ENCODE data around the gene TMEM175.
A peak's percentile ranks its signal among the peaks of the same experiment; 100 is the strongest.
"Not testable (repeated sequence)": the region's sequence is repeated elsewhere in the genome, so short reads cannot be mapped to it uniquely, and the experiment has no call there.

Gene TMEM175

DNA sequence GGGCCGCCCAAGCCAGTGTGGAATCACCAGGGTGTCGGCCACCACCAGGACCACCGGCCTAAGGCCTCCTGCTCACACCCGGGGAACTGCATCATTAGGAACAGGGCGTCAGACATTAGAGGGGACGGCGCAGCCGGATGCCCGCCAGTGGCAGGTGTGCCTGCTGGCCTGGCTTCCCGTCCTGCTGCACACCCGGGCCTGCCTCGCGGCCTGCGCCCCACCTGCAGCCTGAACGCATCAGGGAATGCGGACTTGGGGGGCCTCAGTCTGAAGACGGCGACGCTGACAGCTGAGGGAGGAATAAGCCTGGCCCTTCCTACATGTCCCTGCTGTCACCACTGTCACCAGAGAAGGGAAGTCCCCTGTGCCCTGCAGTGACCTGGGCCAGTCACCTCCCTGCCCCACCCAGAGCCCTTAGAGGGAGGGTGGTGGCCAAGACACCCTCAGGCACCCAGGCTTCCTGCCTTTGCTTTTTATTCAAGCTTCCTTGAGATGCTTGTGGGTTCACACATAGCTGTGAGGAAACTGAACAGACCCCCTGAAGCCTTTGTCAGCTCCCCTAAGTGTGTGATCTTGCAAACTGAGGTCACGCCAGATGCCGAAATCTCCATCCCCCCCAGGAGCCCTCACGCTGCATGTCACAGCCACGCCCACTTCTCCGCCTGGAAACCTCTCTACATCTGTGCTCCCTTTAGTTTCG lies 37.9 kb downstream of the TMEM175 start:
- peak; percentile 24 to 46 for DNase-seq (ENCODE audit: low read depth in 2 of 2)

DNA sequence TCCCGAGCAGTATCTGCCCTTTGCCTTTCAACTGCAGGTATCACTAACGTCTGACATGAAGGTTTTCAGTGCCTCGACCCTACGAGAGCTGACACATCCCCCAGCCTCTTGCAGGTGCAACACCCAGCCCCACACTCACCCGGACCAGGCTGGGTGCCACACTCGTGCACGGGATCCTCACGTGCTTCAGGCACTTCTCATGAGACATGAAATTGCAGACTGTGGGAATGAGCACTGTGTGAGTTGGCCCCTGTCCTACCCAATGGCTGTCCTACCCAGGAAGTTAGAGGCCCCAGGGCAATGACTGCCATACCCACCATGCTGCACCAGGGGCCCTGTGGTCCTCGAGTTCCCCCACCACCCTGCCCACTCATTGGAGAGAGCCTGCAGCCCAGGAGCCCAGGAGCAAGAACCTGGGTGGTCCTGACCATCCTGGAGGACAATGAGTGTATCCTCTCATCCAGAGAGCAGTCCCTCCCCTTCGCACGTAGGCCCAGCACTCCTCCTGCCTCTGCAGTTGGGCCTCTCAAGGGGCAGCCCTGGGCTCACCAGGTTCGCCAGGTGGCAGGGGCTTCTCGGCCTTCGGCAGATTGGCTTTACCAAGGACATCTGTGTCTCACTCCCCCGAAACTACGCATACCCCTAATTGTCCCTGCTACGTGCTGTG lies 38.7 kb downstream of the TMEM175 start:
- DNase-seq (ENCODE audit: low read depth in 2 of 2), result no peak

GRCh38 chr4:971666-972500 lies 39.6 kb downstream of the TMEM175 start:
- DNase-seq (ENCODE audit: low read depth in 2 of 2), result no peak

- DNase-seq (ENCODE audit: low read depth in 2 of 2), result peak; percentile 54 to 80
Measured at GRCh38 chr4:972651-973424, 40.6 kb downstream of the TMEM175 start.

DNA sequence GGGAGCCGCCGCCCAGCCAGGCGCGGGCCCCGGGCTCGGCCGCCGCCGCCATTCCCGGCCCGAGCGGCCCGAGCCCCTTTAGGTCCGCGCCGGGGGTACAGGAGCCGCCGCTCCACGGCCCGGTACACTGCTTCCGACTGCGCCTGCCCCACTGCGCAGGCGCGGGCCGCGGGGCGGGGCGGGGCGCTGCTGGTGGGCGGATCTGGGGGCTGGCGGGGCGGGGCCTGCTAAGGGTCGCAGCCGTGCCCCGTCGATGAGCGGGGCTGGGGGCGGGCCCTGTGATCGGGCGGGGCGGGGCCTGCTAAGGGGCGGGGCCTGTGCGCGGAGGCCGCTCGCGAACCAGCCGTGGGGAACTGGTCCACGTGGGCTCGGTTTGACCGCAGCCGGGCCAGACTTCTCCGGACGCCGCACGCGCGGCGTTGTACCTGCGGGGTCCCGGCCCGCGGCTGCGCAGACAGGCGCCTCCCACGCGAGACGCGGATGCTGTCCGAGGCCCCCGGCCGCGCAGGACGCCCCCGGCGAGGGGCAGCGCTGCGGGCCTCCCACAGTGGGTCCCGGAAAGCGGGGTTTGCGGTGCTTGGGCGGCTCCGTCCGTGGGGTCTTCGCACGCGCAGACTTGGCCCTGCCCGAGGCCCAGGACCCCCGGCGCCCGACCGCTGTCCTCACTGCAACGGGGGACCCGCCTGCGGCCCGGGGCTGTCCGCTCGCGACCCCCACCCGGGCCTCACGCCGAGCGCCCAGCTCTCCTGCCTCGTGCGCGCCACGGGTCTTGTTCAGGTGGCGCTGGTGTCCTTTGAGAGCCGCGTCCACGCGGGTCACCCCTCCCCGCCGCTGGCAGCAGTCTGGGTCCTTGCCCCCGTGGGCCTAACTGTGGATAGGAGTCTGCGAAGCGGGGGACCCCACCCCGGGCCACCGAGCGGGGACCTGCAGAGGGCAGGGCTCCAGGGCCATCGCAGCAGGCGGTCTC lies 41.5 kb downstream of the TMEM175 start, which contains the start of gene DGKQ:
Gene DGKQ, minus strand, starts transcription at position 139 of the 967 bp plus-strand sequence. Its CDS starts 87 bp downstream, at position 52.
- DNase-seq (ENCODE audit: low read depth in 2 of 2), result peak; percentile 76 to 86

DNA sequence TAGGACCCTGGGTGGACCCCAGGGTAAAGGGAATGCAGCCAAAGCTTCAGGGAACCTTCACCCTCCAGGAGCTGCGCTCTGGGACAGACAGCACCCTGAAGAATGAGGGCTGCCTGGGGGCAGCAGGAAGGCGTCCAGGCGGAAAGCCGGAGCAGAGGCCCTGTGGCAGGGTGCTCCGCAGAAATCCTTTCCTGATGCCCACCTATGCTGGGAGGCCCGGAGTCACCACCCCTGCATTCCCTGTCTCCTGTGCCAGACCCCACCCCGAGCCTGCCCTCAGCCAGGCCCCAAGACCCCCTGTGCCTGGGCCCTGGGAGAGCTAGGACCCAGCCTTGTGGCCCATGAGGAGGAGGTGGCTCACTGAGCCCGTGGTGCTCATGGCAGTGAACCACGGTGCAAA lies 42.4 kb downstream of the TMEM175 start:
- no peak for DNase-seq (ENCODE audit: low read depth in 2 of 2)

DNA sequence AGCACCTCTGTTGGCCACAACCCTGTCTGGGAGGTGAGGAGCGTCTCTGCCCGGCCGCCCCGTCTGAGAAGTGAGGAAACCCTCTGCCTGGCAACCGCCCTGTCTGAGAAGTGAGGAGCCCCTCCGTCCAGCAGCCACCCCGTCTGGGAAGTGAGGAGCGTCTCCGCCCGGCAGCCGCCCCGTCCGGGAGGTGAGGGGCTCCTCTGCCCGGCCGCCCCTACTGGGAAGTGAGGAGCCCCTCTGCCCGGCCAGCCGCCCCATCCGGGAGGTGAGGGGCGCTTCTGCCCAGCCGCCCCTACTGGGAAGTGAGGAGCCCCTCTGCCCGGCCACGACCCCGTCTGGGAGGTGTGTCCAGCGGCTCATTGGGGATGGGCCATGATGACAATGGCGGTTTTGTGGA lies 43.8 kb downstream of the TMEM175 start:
- not testable (repeated sequence) for DNase-seq (ENCODE audit: low read depth in 2 of 2)

DNA sequence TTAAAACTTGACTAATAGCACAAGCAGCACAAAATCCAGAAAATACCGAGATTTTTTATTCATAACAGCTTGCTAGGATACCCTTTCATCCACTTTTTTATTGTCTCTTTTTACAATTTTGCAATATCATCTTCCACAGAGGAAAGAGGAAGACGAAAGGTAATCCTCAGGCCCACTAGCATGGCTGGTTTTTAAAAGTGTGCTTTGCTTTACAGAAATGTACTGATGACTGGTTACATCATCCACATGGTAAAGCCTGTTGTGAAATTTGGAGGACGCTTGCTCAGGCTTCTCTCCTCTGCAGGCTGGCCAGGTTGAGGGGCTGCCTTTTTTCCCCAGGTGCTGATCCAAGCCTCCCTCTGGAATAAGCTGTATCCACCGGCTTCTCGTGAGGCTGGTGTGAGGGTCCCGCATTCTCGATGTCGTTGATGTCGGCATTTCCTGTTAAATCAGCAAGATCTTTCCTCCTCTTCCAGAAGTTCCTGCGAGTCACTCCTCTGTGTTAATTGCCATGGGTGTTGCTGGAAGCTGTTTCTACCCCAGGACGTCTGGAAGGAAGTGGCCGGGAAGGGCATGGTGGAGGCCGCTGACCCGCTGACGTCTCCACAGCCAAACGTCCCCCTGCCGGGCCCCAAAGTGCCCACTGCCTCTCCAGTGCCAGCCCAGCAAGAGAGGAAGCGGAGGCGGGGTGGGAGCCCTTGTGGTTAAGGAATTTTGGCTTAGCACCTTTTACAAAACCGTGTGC lies 46.9 kb downstream of the TMEM175 start:
- no peak for DNase-seq (ENCODE audit: low read depth in 2 of 2)

DNA sequence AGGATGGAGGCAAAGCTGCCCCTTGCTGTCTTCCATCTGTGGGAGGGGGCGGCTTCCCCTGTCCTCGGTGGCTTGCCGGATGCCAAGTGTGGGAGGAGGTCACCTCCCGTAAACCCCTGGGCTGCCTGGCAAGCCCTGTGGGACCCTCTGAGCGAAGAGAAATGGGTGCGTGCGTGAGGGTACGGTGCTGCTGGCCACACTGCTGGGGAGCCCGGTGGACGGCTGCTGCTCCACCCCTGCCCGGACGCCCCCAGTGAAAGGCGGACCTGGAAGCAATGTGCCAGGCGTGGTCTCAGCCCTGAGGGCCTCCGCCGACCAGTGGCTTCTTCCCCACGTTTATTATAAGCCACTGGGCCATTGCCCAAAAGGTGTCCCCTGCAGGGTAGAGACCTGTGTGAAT lies 50.0 kb downstream of the TMEM175 start:
- no peak for DNase-seq (ENCODE audit: low read depth in 2 of 2)

DNA sequence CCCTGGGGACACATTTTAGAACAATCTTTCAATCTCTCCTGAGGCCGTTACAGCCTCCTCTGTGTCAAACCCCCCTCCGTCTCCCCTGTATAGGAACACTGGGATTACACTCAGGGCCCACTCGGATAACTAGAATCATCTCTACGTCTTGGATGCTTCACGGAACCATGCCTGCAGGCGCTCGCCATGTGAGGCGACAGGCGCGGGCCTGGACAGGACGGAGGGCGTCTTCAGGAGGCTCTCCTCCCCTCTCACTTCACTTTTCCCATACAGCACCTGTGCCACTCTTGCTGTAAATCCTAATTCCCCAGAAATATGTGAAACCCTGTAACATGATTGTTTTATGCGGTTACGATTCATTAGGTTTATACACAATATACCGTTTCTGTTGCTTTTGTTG lies 50.6 kb downstream of the TMEM175 start:
- no peak for DNase-seq (ENCODE audit: low read depth in 2 of 2)

DNA sequence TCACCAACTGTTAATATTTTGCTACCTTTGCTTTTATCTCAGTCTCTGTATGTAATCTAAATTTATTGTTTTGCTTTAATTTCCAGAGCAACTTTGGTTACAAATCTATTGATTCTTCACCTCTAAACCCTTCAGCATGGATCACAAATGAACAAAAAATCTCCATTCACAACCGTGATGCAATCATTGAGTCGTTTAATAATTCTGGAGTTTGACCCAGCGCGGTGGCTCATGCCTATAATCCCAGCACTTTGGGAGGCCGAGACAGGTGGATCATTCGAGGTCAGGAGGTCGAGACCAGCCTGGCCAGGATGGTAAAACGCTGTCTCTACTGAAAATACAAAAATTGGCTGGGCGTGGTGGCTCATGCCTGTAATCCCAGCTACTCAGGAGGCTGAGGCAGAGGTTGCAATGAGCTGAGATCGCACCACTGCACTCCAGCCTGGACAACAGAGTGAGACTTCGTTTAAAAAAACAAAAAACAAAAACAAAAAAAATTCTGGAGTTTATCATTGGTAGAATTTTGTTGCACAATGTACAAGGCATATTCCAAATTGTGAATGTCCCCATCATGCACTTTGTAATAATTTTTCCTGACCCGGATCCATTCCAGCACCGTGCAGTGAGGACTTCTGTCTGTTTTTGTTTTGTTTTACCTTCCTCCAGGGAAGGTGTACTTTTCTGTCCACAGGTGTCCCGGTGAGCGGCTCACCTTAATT lies 52.2 kb downstream of the TMEM175 start:
- no peak for DNase-seq (ENCODE audit: low read depth in 2 of 2)

DNA sequence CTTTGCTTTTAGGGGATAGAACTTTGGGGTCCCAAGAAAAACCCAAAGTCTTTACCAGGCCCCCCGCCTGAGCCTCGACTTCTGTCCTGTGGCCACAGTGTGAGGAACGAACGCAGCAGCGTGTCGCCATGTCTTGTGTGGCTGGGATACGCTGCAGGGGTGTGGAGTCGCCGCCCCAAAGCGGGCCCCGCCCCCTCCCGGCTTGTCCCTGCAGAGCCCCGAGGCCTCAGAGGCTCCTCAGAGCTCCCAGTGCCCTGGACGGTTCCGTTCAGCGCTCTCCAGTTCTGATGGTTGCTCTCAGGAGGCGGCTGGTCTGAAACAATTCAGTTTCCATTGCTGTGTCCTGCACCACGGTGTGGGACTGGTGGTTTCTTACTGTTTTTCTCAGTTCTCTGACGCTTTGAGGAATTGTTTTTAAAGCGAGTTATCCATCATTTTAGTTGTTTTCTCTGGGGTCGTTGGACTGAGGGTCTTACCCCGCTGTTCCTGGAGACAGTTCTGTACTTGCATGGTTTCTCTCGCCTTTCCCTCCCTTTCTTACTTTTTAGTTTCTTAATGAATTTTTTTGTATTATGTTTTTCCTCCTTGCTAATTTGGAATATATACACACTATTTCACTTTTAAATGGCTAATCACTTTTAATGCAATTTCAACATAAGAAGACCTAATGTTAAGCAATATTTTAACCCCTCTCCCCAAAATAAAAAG lies 53.0 kb downstream of the TMEM175 start:
- peak; percentile 38 to 59 for DNase-seq (ENCODE audit: low read depth in 2 of 2)

GRCh38 chr4:986428-986878 lies 54.2 kb downstream of the TMEM175 start:
- no peak for DNase-seq (ENCODE audit: low read depth in 2 of 2)

GRCh38 chr4:986879-987623 lies 54.8 kb downstream of the TMEM175 start, which contains the start of gene IDUA:
Gene IDUA (plus strand): TSS chr4:987044. CDS start chr4:987085, 41 bp downstream.
- DNase-seq (ENCODE audit: low read depth in 2 of 2), result peak; percentile 80 to 91

DNA sequence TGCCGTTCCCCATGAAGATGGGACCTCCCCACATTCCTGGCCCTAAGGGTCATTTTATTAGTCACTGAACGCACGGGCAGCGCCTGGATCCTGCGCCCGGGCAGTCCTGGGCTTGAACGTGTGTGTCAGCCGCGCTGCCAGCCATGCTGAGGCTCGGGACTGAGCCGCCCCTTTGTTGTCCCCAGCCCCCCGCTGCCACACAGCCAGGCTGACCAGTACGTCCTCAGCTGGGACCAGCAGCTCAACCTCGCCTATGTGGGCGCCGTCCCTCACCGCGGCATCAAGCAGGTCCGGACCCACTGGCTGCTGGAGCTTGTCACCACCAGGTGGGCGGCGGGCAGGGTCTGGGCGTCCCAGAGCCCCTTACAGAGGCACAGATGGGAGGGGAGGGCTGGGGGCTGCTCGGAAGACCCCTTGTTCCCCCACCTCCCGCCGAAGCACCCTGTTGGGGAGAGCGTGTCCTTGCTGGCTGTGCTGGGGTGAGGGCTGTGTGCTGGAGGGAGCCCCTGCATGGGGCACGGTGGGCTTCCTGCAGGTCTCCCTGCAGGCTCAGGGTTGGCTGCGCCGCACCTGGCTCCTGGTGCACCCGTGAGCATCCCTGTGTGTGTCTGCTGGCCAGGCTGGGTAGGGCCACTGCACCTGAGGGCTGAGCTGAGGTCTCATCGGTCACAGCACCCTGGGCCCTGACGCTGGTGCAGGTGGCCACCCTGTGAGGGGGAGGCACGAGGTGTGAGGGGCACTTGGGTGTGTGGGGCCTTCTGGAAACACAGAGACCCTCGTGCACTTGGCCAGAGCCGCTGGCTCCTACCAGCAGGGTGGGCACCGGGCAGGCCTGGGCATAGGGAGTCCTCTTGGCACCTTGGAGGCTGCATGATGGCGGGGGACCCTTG lies 55.6 kb downstream of the TMEM175 start:
- no peak for DNase-seq (ENCODE audit: low read depth in 2 of 2)

Measured in stimulated activated CD8-positive, alpha-beta memory T cell treated with anti-CD3 and anti-CD28 coated beads, Interleukin-7, amount 100 ng/mL, for 4 hours (primary cell).